Measurements from ENCODE around the gene C1QTNF4.
A peak's percentile ranks its signal among the peaks of the same experiment; 100 is the strongest.

The C1QTNF4 gene

DNA sequence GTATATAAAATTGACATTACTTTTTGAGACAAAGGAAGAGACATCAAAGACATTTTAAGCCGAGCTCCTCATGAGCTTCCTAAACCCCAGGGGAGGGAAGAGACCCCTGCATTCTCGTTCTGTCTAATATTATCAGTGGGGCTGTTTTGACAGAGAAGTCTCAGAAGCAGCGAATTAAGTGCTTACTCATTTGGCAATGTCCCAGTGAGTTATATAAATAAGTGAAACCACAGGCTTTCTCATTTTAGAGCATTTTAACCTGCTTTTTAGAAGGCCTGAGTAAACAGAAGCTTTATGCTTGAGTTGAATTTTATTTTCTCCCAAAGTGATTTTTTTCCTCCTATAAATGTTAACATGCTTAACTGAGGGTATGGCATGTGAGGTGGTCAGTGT lies 23.2 kb upstream of the C1QTNF4 start:
- TF ChIP-seq, protein P1, sequence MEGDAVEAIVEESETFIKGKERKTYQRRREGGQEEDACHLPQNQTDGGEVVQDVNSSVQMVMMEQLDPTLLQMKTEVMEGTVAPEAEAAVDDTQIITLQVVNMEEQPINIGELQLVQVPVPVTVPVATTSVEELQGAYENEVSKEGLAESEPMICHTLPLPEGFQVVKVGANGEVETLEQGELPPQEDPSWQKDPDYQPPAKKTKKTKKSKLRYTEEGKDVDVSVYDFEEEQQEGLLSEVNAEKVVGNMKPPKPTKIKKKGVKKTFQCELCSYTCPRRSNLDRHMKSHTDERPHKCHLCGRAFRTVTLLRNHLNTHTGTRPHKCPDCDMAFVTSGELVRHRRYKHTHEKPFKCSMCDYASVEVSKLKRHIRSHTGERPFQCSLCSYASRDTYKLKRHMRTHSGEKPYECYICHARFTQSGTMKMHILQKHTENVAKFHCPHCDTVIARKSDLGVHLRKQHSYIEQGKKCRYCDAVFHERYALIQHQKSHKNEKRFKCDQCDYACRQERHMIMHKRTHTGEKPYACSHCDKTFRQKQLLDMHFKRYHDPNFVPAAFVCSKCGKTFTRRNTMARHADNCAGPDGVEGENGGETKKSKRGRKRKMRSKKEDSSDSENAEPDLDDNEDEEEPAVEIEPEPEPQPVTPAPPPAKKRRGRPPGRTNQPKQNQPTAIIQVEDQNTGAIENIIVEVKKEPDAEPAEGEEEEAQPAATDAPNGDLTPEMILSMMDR (IDR thresholded peaks at IDR 0.05): no peak

DNA sequence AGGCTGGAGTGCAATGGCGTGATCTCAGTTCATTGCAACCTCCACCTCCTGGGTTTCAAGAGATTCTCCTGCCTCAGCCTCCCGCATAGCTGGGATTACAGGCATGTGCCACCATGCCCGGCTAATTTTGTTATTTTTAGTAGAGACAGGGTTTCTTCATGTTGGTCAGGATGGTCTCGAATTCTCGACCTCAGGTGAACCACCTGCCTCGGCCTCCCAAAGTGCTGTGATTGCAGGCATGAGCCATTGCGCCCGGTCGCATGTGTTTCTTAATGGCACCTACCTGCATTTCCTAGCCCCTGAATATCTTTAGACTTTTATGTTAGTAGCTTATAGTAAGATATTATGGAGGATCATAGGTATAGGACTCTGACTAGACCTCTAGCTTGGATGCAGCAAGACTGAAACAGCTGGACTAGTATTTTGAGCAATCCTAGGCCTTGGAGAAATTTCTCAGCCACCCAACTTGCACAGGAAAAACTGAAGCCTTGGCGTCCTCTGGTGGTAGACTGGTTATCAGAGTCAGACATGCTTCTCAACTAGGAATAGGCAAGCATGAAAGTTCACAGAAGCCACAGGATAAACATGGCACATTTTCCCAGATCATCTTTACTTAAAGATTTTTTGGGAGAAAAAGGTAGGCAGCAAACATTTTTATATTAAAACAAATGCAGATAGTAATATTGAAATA lies 22.7 kb upstream of the C1QTNF4 start:
- TF ChIP-seq, protein P1 (IDR thresholded peaks at IDR 0.05): peak; percentile 30; the same call in 1 of the 2 replicates

DNA sequence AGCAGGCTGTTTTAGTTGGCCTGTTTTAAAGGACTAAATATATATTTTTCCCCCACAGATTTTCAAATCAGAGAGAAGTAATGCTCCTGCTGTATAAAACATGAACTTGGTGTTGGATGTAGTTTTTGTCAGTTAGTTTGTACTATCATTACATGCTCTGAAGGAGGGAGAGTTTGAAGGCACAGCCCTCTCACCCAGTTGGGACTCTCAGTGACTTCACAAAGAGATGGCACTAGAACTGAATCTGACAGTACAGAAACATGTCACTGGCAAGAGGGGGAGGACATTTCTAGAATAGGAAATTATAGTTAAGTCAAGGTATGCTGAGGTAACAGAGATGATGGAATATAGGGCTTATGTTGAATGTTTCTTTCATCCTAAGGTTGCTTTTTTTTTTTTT lies 21.0 kb upstream of the C1QTNF4 start:
- TF ChIP-seq, protein P1 (IDR thresholded peaks at IDR 0.05): no peak

DNA sequence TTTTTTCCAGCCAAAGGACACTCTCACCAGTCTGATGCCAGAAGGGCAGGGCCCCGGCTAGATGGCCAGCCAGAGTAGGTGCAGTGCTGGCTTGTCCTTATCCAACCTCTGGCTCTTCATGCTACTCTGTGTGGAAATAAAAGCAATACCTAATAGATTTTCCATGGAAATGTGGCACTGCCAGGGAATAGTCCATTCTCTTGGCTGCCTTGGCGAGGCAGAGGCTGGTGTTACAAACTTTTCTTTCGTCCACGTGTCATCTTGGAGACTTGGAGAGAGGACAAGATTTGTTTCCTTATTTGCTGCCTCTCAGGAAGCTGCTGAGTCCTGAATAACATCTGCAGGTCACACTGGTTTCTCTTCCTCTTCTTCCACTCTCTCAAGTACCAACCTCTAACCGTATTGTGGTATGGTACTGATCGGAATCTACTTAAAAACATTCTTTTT lies 17.2 kb upstream of the C1QTNF4 start:
- TF ChIP-seq, protein P1 (IDR thresholded peaks at IDR 0.05): no peak

DNA sequence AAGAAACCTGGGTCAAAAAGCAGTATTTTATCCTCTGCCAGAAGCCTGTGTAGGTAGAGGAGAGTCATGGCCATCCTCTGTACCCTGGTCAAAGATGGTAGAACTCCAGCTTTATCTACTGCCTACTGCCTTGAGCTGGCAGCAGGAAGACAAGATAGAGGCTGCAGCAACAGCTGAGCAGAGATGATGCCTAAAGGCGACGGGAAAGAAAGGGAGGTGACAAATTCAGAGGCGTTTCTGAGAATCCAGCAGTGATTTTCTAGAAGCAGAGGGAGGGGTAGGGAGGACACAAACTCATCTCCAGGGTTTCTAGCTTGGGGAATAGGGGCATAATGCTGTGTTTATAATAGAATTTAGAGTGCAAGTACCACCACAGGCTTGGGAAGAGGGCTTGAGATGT lies 15.5 kb upstream of the C1QTNF4 start:
- TF ChIP-seq, protein P1 (IDR thresholded peaks at IDR 0.05): no peak

DNA sequence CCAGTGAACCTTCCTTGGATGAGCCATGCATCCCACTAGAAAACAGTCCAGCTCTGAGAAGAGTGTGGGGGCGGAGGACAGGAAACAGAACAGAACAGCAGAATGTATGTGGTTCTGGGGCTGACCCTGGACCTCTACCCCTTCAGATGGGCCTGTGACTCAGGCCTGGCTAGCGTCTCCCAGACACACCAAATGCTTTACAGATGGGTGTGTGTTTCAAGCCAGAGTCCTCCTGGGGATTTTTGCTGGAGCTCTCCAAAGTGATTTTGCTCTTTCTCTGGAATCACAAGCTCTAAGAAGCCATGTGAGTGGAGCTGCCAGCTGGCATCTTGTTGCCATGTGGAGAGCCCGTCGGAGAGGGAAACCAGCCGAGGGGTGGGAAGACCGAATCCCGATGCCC lies 13.2 kb upstream of the C1QTNF4 start:
- TF ChIP-seq, protein P1 (IDR thresholded peaks at IDR 0.05): no peak

DNA sequence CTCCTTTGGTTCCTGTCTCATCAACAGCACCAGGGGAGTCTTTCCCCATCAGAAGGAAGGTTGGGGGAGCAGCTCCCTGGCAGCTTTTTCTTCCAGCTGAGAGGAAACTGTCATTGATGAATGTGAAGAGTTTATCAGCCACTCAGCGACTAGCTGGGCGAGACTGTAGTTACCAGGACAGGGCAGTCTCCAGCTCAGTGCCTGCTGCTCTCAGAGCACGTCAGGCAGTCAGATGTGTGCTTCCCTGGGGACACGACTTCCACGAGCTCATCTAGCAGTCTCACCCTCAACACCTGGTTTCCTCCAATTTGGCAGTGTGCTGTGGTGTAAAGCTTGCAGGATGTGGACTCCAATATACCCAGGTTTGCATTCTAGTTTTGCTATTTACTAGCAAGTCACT lies 12.5 kb upstream of the C1QTNF4 start:
- TF ChIP-seq, protein P1 (IDR thresholded peaks at IDR 0.05): no peak

DNA sequence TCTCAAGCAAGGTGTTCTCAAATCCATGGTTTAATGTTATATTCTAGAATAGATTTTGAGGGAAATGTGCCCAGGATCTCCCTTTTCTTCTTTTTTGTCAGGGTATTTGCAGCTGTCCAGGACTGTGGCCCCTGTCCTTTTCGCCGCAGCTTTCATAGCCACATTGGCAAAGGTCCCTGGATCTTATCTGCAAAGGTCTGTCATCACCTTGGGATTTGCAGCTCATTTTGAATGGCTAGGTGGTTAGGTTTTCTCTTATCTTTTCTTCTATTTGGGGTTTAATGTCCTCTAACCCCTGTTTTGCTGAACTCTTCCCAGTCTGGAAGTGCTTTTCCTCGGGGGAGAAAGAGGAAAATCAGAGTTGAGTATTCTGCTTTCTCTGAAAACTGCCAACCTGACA lies 11.7 kb upstream of the C1QTNF4 start:
- TF ChIP-seq, protein P1 (IDR thresholded peaks at IDR 0.05): no peak

All from LNCAP (cell line).